Right atrium auricular region (tissue), 2 donors: ENCODE data around the gene TYW1. TPM values are rescaled to one million over a fixed set of nuclear protein-coding genes. Genes with fewer than 3 reads are reported as not detected.
"Not testable (repeated sequence)": the region's sequence is repeated elsewhere in the genome, so short reads cannot be mapped to it uniquely, and the experiment has no call there.

ENCODE experiments used
- DNase-seq: peaks from one replicate; pipeline ENCODE4 v3.0.0-alpha.2; 2019; ENCODE audit warnings: low spot score
- H3K27ac ChIP-seq, 2 donors: fragments of 200-600 bp; sonication (generic); 1 replicate in 1 of 2; 2 replicates in 1 of 2; pipeline ENCODE4 v1.5.1; 2016 to 2019
- H3K27me3 ChIP-seq, 2 donors: fragments of 200-600 bp; sonication (generic); one replicate each; pipeline versions ENCODE4 v1.5.1 to v1.6.0; 2017 to 2019
- H3K36me3 ChIP-seq: fragments of 200-600 bp; sonication (generic); one replicate; pipeline ENCODE4 v1.5.1; 2016
- H3K4me1 ChIP-seq, 2 donors: fragments of 200-600 bp; sonication (generic); one replicate each; pipeline versions ENCODE4 v1.5.1 to v1.6.0; 2017 to 2019
- H3K4me3 ChIP-seq, 2 donors: fragments of 200-600 bp; sonication (generic); 1 replicate in 1 of 2; 2 replicates in 1 of 2; pipeline ENCODE4 v1.5.1; 2017 to 2019; ENCODE audit warnings: mild to moderate bottlenecking in 1 of 2, moderate library complexity in 1 of 2
- H3K9me3 ChIP-seq, 2 donors: fragments of 200-600 bp; sonication (generic); one replicate each; pipeline ENCODE4 v1.5.1; 2019
- microRNA-seq, 2 donors: library from miRNA; unstranded; fragments of <30 nt; microRNA quantifications; one replicate each; pipeline ENCODE4, GENCODE V29; 2016 to 2017; ENCODE audit warnings: borderline number of aligned reads in 2 of 2, borderline replicate concordance in 1 of 2
- total RNA-seq, 2 donors: library from RNA; depleted of rRNA; stranded (reverse); fragments of >200 nt; gene quantifications; one replicate each; pipeline ENCODE4 v1.1.0, GENCODE V29; 2016
- TF ChIP-seq, protein P1 (sequence below), 2 donors: fragments of 200-600 bp; sonication (generic); IDR thresholded peaks; one replicate each; pipeline ENCODE4 v1.5.1; 2019; ENCODE audit warnings: antibody characterized with exemption in 2 of 2

The TYW1 gene
- total RNA-seq, 2 donors from 2014 or later = 12.4 to 23.8 TPM

DNA sequence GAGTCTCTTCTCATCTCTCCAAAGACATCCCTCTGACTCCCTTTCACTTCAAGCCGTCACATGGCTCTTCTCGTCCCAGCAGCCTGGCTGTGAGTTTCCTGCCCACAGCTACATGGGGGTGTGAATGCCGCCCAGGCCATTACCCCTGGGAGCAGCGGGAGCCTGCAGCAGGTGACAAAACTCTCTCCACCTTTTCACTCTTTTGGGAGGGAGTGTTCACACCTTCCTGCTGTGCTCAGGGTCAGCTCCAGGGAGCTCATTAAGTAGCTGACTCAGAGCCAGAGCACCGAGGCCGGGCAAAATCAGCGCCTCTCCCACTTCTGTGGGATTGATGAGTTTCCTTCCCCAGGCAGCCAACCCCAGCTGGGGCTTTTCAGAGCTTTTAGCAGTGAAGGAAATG, 271.3 kb downstream of the TYW1 start:
- Histone ChIP-seq H3K27ac (no peak overlapping the region), H3K9me3 (no peaks in the 10 kb centered on the region), H3K27me3 (no peaks in the 10 kb centered on the region), H3K36me3 (no peaks in the 10 kb centered on the region), H3K4me3 (no peak overlapping the region), H3K4me1 (no peaks in the 10 kb centered on the region)
- no peak for DNase-seq
- TF ChIP-seq, protein P1, sequence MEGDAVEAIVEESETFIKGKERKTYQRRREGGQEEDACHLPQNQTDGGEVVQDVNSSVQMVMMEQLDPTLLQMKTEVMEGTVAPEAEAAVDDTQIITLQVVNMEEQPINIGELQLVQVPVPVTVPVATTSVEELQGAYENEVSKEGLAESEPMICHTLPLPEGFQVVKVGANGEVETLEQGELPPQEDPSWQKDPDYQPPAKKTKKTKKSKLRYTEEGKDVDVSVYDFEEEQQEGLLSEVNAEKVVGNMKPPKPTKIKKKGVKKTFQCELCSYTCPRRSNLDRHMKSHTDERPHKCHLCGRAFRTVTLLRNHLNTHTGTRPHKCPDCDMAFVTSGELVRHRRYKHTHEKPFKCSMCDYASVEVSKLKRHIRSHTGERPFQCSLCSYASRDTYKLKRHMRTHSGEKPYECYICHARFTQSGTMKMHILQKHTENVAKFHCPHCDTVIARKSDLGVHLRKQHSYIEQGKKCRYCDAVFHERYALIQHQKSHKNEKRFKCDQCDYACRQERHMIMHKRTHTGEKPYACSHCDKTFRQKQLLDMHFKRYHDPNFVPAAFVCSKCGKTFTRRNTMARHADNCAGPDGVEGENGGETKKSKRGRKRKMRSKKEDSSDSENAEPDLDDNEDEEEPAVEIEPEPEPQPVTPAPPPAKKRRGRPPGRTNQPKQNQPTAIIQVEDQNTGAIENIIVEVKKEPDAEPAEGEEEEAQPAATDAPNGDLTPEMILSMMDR (IDR thresholded peaks at IDR 0.05) = no peak

DNA sequence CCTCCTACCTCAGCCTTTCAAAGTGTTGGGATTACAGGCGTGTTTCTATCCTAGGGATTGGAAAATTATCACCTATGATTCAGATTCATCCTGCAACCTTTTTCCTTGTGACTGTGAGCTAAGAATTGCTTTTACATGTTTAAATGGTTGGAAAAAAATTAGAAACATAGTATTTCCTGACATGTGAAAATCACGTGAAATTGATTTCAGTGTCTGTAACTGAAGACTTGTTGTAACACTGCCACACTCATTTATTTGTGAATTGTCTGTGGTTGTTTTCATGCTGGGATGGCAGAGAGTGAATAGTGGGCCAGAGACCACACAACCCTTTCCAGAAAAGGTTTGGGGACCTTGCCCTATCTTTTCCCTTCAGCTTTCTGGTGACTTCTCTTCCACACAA, 273.3 kb downstream of the TYW1 start:
- not testable (repeated sequence) for H3K27ac ChIP-seq, H3K27me3 ChIP-seq, H3K9me3 ChIP-seq, H3K4me3 ChIP-seq, H3K4me1 ChIP-seq, H3K36me3 ChIP-seq, DNase-seq

Small RNA genes within 50 kb of the gene (microRNA-seq; reads per million reads assigned to microRNA genes)
- gene MIR4650-1 = 0 reads per million in 2 donors

Other genes with a start within 250 kb of the TYW1 start
- gene TMEM248, start 75.6 kb upstream of the TYW1 start, total RNA-seq = 100 to 1,000 TPM in 1 of 2 donors, 10 to 100 TPM in 1; 61.9 to 111 TPM
- gene SBDS, start 1.2 kb upstream of the TYW1 start, total RNA-seq = 100 to 1,000 TPM; 139 to 212 TPM